HepG2 (cell line): Measurements from ENCODE around the gene MFRP. TPM values are rescaled to one million over a fixed set of nuclear protein-coding genes. Genes with fewer than 3 reads are reported as not detected.

Source experiments
- CCAR2 ChIP-seq: fragments of 200-400 bp; formaldehyde crosslinking; optimal IDR thresholded peaks from 2 replicates; pipeline ENCODE3; 2018; ENCODE audit warnings: low read depth, mild to moderate bottlenecking, low read length, moderate library complexity
- DNMT3B ChIP-seq: conservative IDR thresholded peaks from 2 replicates; pipeline ENCODE4 v1.6.1; 2016; ENCODE audit warnings: missing biosample characterization, control low read depth
- KAT7 ChIP-seq: IDR thresholded peaks from 2 replicates; pipeline ENCODE4 v1.6.1; 2018; ENCODE audit warnings: borderline replicate concordance, missing compliant biosample characterization
- KMT2A ChIP-seq: sonication (generic); formaldehyde crosslinking; IDR thresholded peaks from 2 replicates; pipeline ENCODE4 v1.4.0; 2020; ENCODE audit warnings: missing genetic modification reagents
- MYPOP ChIP-seq: sonication (generic); formaldehyde crosslinking; IDR thresholded peaks from 2 replicates; pipeline ENCODE4 v1.8.1; 2023; ENCODE audit warnings: mild to moderate bottlenecking, moderate library complexity, missing genetic modification reagents
- NCOR1 ChIP-seq: fragments of 200-600 bp; sonication (generic); IDR thresholded peaks from 2 replicates; pipeline ENCODE4 v1.7.0; 2017; ENCODE audit warnings: antibody characterized with exemption, low read length, borderline replicate concordance
- ONECUT2 ChIP-seq: sonication (generic); formaldehyde crosslinking; IDR thresholded peaks from 2 replicates; pipeline ENCODE4 v1.4.0; 2020; ENCODE audit warnings: missing genetic modification reagents
- TEF ChIP-seq: sonication (generic); formaldehyde crosslinking; IDR thresholded peaks from 2 replicates; pipeline ENCODE4 v1.5.0; 2020; ENCODE audit warnings: missing genetic modification reagents
- TRIM24 ChIP-seq: sonication (generic); formaldehyde crosslinking; IDR thresholded peaks from 2 replicates; pipeline ENCODE4 v1.8.0; 2022; ENCODE audit warnings: mild to moderate bottlenecking, missing genetic modification reagents
- USF2 ChIP-seq, 2 experiments: sonication (generic) in 1 of 2; formaldehyde crosslinking in 1 of 2; IDR thresholded peaks; 2 replicates each; pipeline versions ENCODE4 v1.5.1 to v1.6.1; 2011 to 2020; ENCODE audit warnings: borderline replicate concordance in 1 of 2, low read depth in 1 of 2, low read length in 1 of 2, mild to moderate bottlenecking in 1 of 2, missing genetic modification reagents in 1 of 2, moderate library complexity in 1 of 2
- ZNF232 ChIP-seq: sonication (generic); formaldehyde crosslinking; IDR thresholded peaks from 2 replicates; pipeline ENCODE4 v1.4.0; 2020; ENCODE audit warnings: missing genetic modification reagents, borderline replicate concordance
- ZNF550 ChIP-seq: sonication (generic); formaldehyde crosslinking; IDR thresholded peaks from 2 replicates; pipeline ENCODE4 v1.4.0; 2020; ENCODE audit warnings: mild to moderate bottlenecking, missing genetic modification reagents, borderline replicate concordance
- ZNF646 ChIP-seq: sonication (generic); formaldehyde crosslinking; IDR thresholded peaks from 2 replicates; pipeline ENCODE4 v1.9.0; 2021; ENCODE audit warnings: mild to moderate bottlenecking, missing genetic modification reagents
- ZNF703 ChIP-seq: sonication (generic); formaldehyde crosslinking; IDR thresholded peaks from 2 replicates; pipeline ENCODE4 v1.5.1; 2020; ENCODE audit warnings: missing genetic modification reagents, mild to moderate bottlenecking, moderate library complexity, borderline replicate concordance
- ZNF782 ChIP-seq: sonication (generic); formaldehyde crosslinking; IDR thresholded peaks from 2 replicates; pipeline ENCODE4 v1.4.0; 2020; ENCODE audit warnings: missing genetic modification reagents, mild to moderate bottlenecking, borderline replicate concordance
- ZSCAN30 ChIP-seq: sonication (generic); formaldehyde crosslinking; IDR thresholded peaks from 2 replicates; pipeline ENCODE4 v1.5.0; 2020; ENCODE audit warnings: mild to moderate bottlenecking, missing genetic modification reagents
- ZZZ3 ChIP-seq: sonication (generic); formaldehyde crosslinking; IDR thresholded peaks from 2 replicates; pipeline ENCODE4 v1.4.0; 2020; ENCODE audit warnings: missing genetic modification reagents, mild to moderate bottlenecking, borderline replicate concordance
- polyA plus RNA-seq, 8 experiments: library from polyadenylated mRNA; depleted of rRNA in 3 of 8; stranded (reverse) in 7 of 8; unstranded in 1 of 8; fragments of >200 nt; fragmentation: Illumina TruSeq in 4 of 8; extraction: Trizol in 4 of 8; gene quantifications; 2 replicates each; pipeline versions ENCODE4 v1.2.1 to v1.2.3, GENCODE V29; 2011 to 2016; ENCODE audit warnings: low read depth in 4 of 8, missing spikeins in 1 of 8, mixed read lengths in 1 of 8; ENCODE audit not compliant: insufficient read depth in 1 of 8
- total RNA-seq, 5 experiments: library from RNA; depleted of rRNA; stranded (reverse); fragments of >200 nt; fragmentation: Illumina TruSeq; extraction: Trizol; gene quantifications; 2 replicates each; pipeline ENCODE4 v1.2.3, GENCODE V29; 2016; ENCODE audit warnings: low read depth in 1 of 5

The MFRP gene
- total and polyA plus RNA-seq, 2 of the 13 experiments (the other 11 are each of a cell fraction or from before 2014, with no cell fraction given), result not detected

GRCh38 chr11:119381181-119381988 is 34.9 kb upstream of the MFRP start, which contains the start of gene USP2 (continued):
- no peak for TF ChIP-seq TEF
- no peak for TF ChIP-seq ZNF232 (CRISPR knock-in tag)
- TF ChIP-seq CCAR2, result no peak
- TF ChIP-seq KMT2A (CRISPR knock-in tag), result no peak
- TF ChIP-seq USF2 (IDR thresholded peaks at IDR 0.05; ENCODE audit: low read depth, low read length), result peak; percentile 64
- peak; percentile 60; the same call in 1 of the 2 replicates for TF ChIP-seq USF2 (CRISPR knock-in tag; IDR thresholded peaks at IDR 0.05; ENCODE audit: borderline replicate concordance)
- peak; percentile 48; the same call in 1 of the 2 replicates for TF ChIP-seq KAT7 (CRISPR knock-in tag)
- 0 out of 2 replicates have a peak, but pooled peaks have one; percentile 48 for TF ChIP-seq ZNF703 (CRISPR knock-in tag)
- no peak for TF ChIP-seq ZSCAN30
- TF ChIP-seq TRIM24 (CRISPR knock-in tag), result no peak
- TF ChIP-seq ZZZ3, result no peak
- no peak for TF ChIP-seq ZNF782 (CRISPR knock-in tag)
- TF ChIP-seq ZNF646 (CRISPR knock-in tag), result 0 out of 2 replicates have a peak, but pooled peaks have one; percentile 33
- TF ChIP-seq ONECUT2, result no peak
- no peak for TF ChIP-seq ZNF550 (CRISPR knock-in tag)
- TF ChIP-seq NCOR1, result no peak
- TF ChIP-seq DNMT3B (CRISPR knock-in tag), result no peak
- peak; percentile 80 for TF ChIP-seq MYPOP (CRISPR knock-in tag)
